CD14-positive monocyte (primary cell): ENCODE results near the gene HBD. TPM values are rescaled to one million over a fixed set of nuclear protein-coding genes. Genes with fewer than 3 reads are reported as not detected.

Experiments used
- DNase-seq, 3 donors: peaks; one replicate each; pipeline ENCODE4 v3.0.0-alpha.2; 2011 to 2022
- H2AFZ ChIP-seq: 2 replicates; pipeline ENCODE4 v1.6.0; 2012; ENCODE audit warnings: mild to moderate bottlenecking, low read depth, low read length, inconsistent platforms; ENCODE audit not compliant: insufficient read depth, poor library complexity, severe bottlenecking
- H3K27ac ChIP-seq, 2 donors: 1 replicate in 1 of 2; 2 replicates in 1 of 2; pipeline ENCODE4 v1.5.1; 2012 to 2013; ENCODE audit warnings: low read length in 2 of 2, control low read depth in 1 of 2, inconsistent platforms in 1 of 2, low read depth in 1 of 2, mild to moderate bottlenecking in 1 of 2
- H3K27me3 ChIP-seq, 2 donors: one replicate each; pipeline versions ENCODE4 v1.6.0 to v1.6.1; 2011 to 2013; ENCODE audit warnings: low read length in 2 of 2; ENCODE audit not compliant: control insufficient read depth in 2 of 2, insufficient read depth in 2 of 2
- H3K36me3 ChIP-seq, 2 donors: replicated peaks in 1 of 2; 1 replicate in 1 of 2; 2 replicates in 1 of 2; pipeline versions ENCODE4 v1.5.1 to v1.6.1; 2012 to 2013; ENCODE audit warnings: low read length in 2 of 2, control low read depth in 1 of 2, inconsistent platforms in 1 of 2, mild to moderate bottlenecking in 1 of 2; ENCODE audit not compliant: insufficient read depth in 2 of 2, control insufficient read depth in 1 of 2
- H3K4me1 ChIP-seq, 2 donors: 1 replicate in 1 of 2; 2 replicates in 1 of 2; pipeline versions ENCODE4 v1.5.1 to v1.6.1; 2012 to 2013; ENCODE audit warnings: low read length in 2 of 2, control low read depth in 1 of 2, inconsistent platforms in 1 of 2, mild to moderate bottlenecking in 1 of 2, moderate library complexity in 1 of 2; ENCODE audit not compliant: insufficient read depth in 2 of 2, control insufficient read depth in 1 of 2
- H3K4me2 ChIP-seq: replicated peaks from 2 replicates; pipeline ENCODE3; 2012; ENCODE audit warnings: low read length, moderate library complexity, mild to moderate bottlenecking; ENCODE audit not compliant: poor library complexity, severe bottlenecking; ENCODE audit errors: extremely low read depth
- H3K4me3 ChIP-seq, 3 experiments: fragments of 200-600 bp in 1 of 3; sonication (generic) in 1 of 3; replicated peaks in 1 of 3; 1 replicate in 2 of 3; 2 replicates in 1 of 3; pipeline ENCODE4 v1.5.1; 2011 to 2013; ENCODE audit warnings: low read length in 3 of 3, mild to moderate bottlenecking in 3 of 3, control low read depth in 2 of 3, low read depth in 2 of 3, inconsistent platforms in 1 of 3, moderate library complexity in 1 of 3
- H3K79me2 ChIP-seq: 2 replicates; pipeline ENCODE4 v1.6.0; 2012; ENCODE audit warnings: mild to moderate bottlenecking, control low read depth, inconsistent platforms, low read length, moderate library complexity; ENCODE audit not compliant: insufficient read depth
- H3K9ac ChIP-seq: 2 replicates; pipeline ENCODE4 v1.6.0; 2017; ENCODE audit warnings: low read length, mild to moderate bottlenecking; ENCODE audit not compliant: insufficient read depth, poor library complexity, severe bottlenecking
- H3K9me3 ChIP-seq, 2 donors: replicated peaks in 1 of 2; 1 replicate in 1 of 2; 2 replicates in 1 of 2; pipeline versions ENCODE4 v1.5.1 to v1.6.1; 2012 to 2013; ENCODE audit warnings: low read length in 2 of 2, control low read depth in 1 of 2; ENCODE audit not compliant: control insufficient read depth in 1 of 2, insufficient read depth in 1 of 2
- H4K20me1 ChIP-seq: 2 replicates; pipeline ENCODE4 v1.6.0; 2012; ENCODE audit warnings: mild to moderate bottlenecking, low read length, control low read depth, moderate library complexity; ENCODE audit not compliant: insufficient read depth
- H3K27ac Mint-ChIP-seq, 7 donors: one replicate each; pipeline ENCODE4 v1.8.0; 2020; ENCODE audit warnings: mild to moderate bottlenecking in 7 of 7, mixed read lengths in 7 of 7, moderate library complexity in 6 of 7, inconsistent platforms in 2 of 7
- H3K27me3 Mint-ChIP-seq, 3 donors: one replicate each; pipeline ENCODE4 v1.8.0; 2021 to 2022; ENCODE audit warnings: low read depth in 3 of 3, mild to moderate bottlenecking in 3 of 3, mixed read lengths in 3 of 3, moderate library complexity in 3 of 3, inconsistent platforms in 1 of 3
- H3K36me3 Mint-ChIP-seq, 2 donors: one replicate each; pipeline ENCODE4 v1.8.0; 2020; ENCODE audit warnings: mixed read lengths in 2 of 2, inconsistent platforms in 1 of 2, mild to moderate bottlenecking in 1 of 2
- H3K4me1 Mint-ChIP-seq: one replicate; pipeline ENCODE4 v1.8.0; 2020; ENCODE audit warnings: mild to moderate bottlenecking, mixed read lengths
- H3K4me3 Mint-ChIP-seq, 2 donors: one replicate each; pipeline ENCODE4 v1.8.0; 2020; ENCODE audit warnings: mild to moderate bottlenecking in 2 of 2, mixed read lengths in 2 of 2, moderate library complexity in 1 of 2
- H3K9me3 Mint-ChIP-seq, 7 donors: one replicate each; pipeline ENCODE4 v1.8.0; 2020 to 2022; ENCODE audit warnings: mixed read lengths in 7 of 7, mild to moderate bottlenecking in 6 of 7, moderate library complexity in 6 of 7, inconsistent platforms in 2 of 7
- CTCF ChIP-seq: fragments of 200-600 bp; IDR thresholded peaks from one replicate; pipeline ENCODE4 v1.8.0; 2022; ENCODE audit warnings: antibody characterized with exemption, mild to moderate bottlenecking
- WGBS: methylation state at CpG from one replicate; pipeline ENCODE4 v1.1.5; 2013; ENCODE audit warnings: missing lambda C conversion rate; ENCODE audit not compliant: insufficient coverage; 5-methylcytosine and 5-hydroxymethylcytosine counted together
- intact Hi-C, 2 donors: fragments of 100-400 bp; cut with micrococcal nuclease; formaldehyde crosslinking; loops; one replicate each; pipeline versions ENCODE4 v1.15.0 to v1.15.1; 2023
- polyA plus RNA-seq, 3 donors: library from polyadenylated mRNA; depleted of rRNA in 1 of 3; unstranded in 2 of 3; stranded (reverse) in 1 of 3; fragments of 300-500 nt in 2 of 3; fragments of >200 nt in 1 of 3; fragmentation: Illumina TruSeq in 2 of 3; gene quantifications; 1 replicate in 2 of 3; 2 replicates in 1 of 3; pipeline ENCODE4 v1.2.3, GENCODE V29; 2012 to 2021

HBD gene
- polyA plus RNA-seq, 3 donors, result not detected

GRCh38 chr11:5188201-5188600, 46.1 kb downstream of the HBD start:
- Histone ChIP-seq H3K27ac (no peak overlapping the region), H3K9ac (no peak overlapping the region), H3K4me3 (no peak overlapping the region), H3K9me3 (peaks cover 0 to 2% of the 10 kb centered on the region in 2 donors), H3K4me1 (no peaks in the 10 kb centered on the region), H3K79me2 (no peaks in the 10 kb centered on the region), H3K4me2 (no peak overlapping the region), H3K36me3 (no peaks in the 10 kb centered on the region), H3K27me3 (no peaks in the 10 kb centered on the region), H2AFZ (no peak overlapping the region), H4K20me1 (no peaks in the 10 kb centered on the region)
- H3K9me3 Mint-ChIP-seq, result peaks cover 0 to 4% (median 1%) of the 10 kb centered on the region in 7 donors
- H3K27me3 Mint-ChIP-seq, result peaks cover 0 to 1% (median under 1%) of the 10 kb centered on the region in 3 donors
- no peak for DNase-seq
- intact Hi-C loops, result no loop called here
- WGBS, result no CpG with 5 or more reads among the region's 2 CpGs
- H3K27ac Mint-ChIP-seq, result no peak overlapping the region
- no peak for TF ChIP-seq CTCF
- H3K36me3 Mint-ChIP-seq, result no peaks in the 10 kb centered on the region
- H3K4me1 Mint-ChIP-seq, result no peaks in the 10 kb centered on the region
- H3K4me3 Mint-ChIP-seq, result no peak overlapping the region

Other genes with a start within 250 kb of the HBD start
- not detected for gene OR51L1, start 239.6 kb downstream of the HBD start, polyA plus RNA-seq
- gene OR52J3, start 188.0 kb downstream of the HBD start, polyA plus RNA-seq, result not detected
- not detected for gene OR52E2, start 174.9 kb downstream of the HBD start, polyA plus RNA-seq
- not detected for gene OR52E1, start 164.9 kb downstream of the HBD start, polyA plus RNA-seq
- not detected for gene OR52A5, start 96.1 kb downstream of the HBD start, polyA plus RNA-seq
- gene OR52A1, start 79.7 kb downstream of the HBD start, polyA plus RNA-seq, result not detected
- gene OR51V1, start 33.8 kb downstream of the HBD start, polyA plus RNA-seq, result not detected
- gene HBB, start 7.4 kb downstream of the HBD start, polyA plus RNA-seq, result 100 to 1,000 TPM in 2 of 3 donors, 1 to 10 TPM in 1; 3.0 to 298 (median 278) TPM
- not detected for gene HBG1, start 15.4 kb upstream of the HBD start, polyA plus RNA-seq
- 1 to 10 TPM in 1 of 3 donors, not detected in 2; 5.1 TPM for gene HBG2, start 20.3 kb upstream of the HBD start, polyA plus RNA-seq
- gene HBE1, start 35.5 kb upstream of the HBD start, polyA plus RNA-seq, result not detected
- gene OR51B4, start 67.5 kb upstream of the HBD start, polyA plus RNA-seq, result not detected
- gene OR51B2, start 89.8 kb upstream of the HBD start, polyA plus RNA-seq, result not detected
- gene OR51B5, start 109.0 kb upstream of the HBD start, polyA plus RNA-seq, result not detected
- gene OR51B6, start 117.0 kb upstream of the HBD start, polyA plus RNA-seq, result not detected
- gene OR51M1, start 149.3 kb upstream of the HBD start, polyA plus RNA-seq, result not detected
- gene OR51Q1, start 187.6 kb upstream of the HBD start, polyA plus RNA-seq, result not detected
- not detected for gene OR51I1, start 207.0 kb upstream of the HBD start, polyA plus RNA-seq
- not detected for gene OR51I2, start 214.8 kb upstream of the HBD start, polyA plus RNA-seq